Spleen (tissue), 11 donors: ENCODE measurements around the gene ZNF470. TPM values are rescaled to one million over a fixed set of nuclear protein-coding genes. Genes with fewer than 3 reads are reported as not detected.

Source experiments
- DNase-seq: peaks from one replicate; pipeline ENCODE4 v3.0.0-alpha.2; 2020
- H3K27ac ChIP-seq, 8 donors: fragments of 200-600 bp; sonication (generic) in 7 of 8; 1 replicate in 4 of 8; 2 replicates in 4 of 8; pipeline versions ENCODE4 v1.5.0 to v1.8.0; 2016 to 2021; ENCODE audit warnings: inconsistent platforms in 4 of 8, mild to moderate bottlenecking in 4 of 8, moderate library complexity in 1 of 8
- H3K27me3 ChIP-seq, 7 donors: fragments of 200-600 bp; sonication (generic) in 6 of 7; replicated peaks in 1 of 7; 1 replicate in 4 of 7; 2 replicates in 3 of 7; pipeline versions ENCODE4 v1.5.0 to v1.8.0; 2016 to 2021; ENCODE audit warnings: inconsistent platforms in 3 of 7, mild to moderate bottlenecking in 1 of 7
- H3K36me3 ChIP-seq, 6 donors: fragments of 200-600 bp; sonication (generic) in 5 of 6; 1 replicate in 4 of 6; 2 replicates in 2 of 6; pipeline versions ENCODE4 v1.5.0 to v1.8.0; 2016 to 2021; ENCODE audit warnings: inconsistent platforms in 2 of 6
- H3K4me1 ChIP-seq, 6 donors: fragments of 200-600 bp; sonication (generic) in 5 of 6; 1 replicate in 3 of 6; 2 replicates in 3 of 6; pipeline versions ENCODE4 v1.5.0 to v1.8.0; 2016 to 2021; ENCODE audit warnings: inconsistent platforms in 3 of 6
- H3K4me3 ChIP-seq, 8 donors: fragments of 200-600 bp; sonication (generic) in 7 of 8; 1 replicate in 4 of 8; 2 replicates in 4 of 8; pipeline versions ENCODE4 v1.5.0 to v1.8.0; 2016 to 2021; ENCODE audit warnings: inconsistent platforms in 4 of 8, mild to moderate bottlenecking in 4 of 8, moderate library complexity in 2 of 8
- H3K9me3 ChIP-seq, 8 donors: fragments of 200-600 bp; sonication (generic) in 7 of 8; 1 replicate in 4 of 8; 2 replicates in 4 of 8; pipeline versions ENCODE4 v1.5.0 to v1.8.0; 2016 to 2021; ENCODE audit warnings: inconsistent platforms in 4 of 8
- CTCF ChIP-seq, 11 experiments: fragments of 200-600 bp in 7 of 11; fragments of 450-650 bp in 4 of 11; sonication (generic) in 4 of 11; IDR thresholded peaks in 8 of 11; conservative IDR thresholded peaks in 3 of 11; 1 replicate in 7 of 11; 2 replicates in 4 of 11; pipeline versions ENCODE4 v1.4.0 to v1.8.0; 2016 to 2021; ENCODE audit warnings: antibody characterized with exemption in 11 of 11, inconsistent platforms in 4 of 11, mild to moderate bottlenecking in 1 of 11
- POLR2A ChIP-seq, 3 donors: fragments of 450-650 bp; IDR thresholded peaks; one replicate each; pipeline ENCODE4 v1.5.1; 2017; ENCODE audit warnings: antibody characterized with exemption in 3 of 3, mild to moderate bottlenecking in 1 of 3
- POLR2AphosphoS5 ChIP-seq, 3 donors: sonication (generic); formaldehyde crosslinking; IDR thresholded peaks; one replicate each; pipeline ENCODE4 v1.5.1; 2017; ENCODE audit warnings: antibody characterized with exemption in 3 of 3
- WGBS, 5 donors: extraction: QIAGEN DNeasy Blood & Tissue Kit in 3 of 5; methylation state at CpG; one replicate each; pipeline versions ENCODE4 v1.1.5 to v1.1.7; 2013 to 2018; 5-methylcytosine and 5-hydroxymethylcytosine counted together
- intact Hi-C: fragments of 100-400 bp; cut with DNase I; formaldehyde crosslinking; loops from one replicate; pipeline ENCODE4 v1.15.0; 2023; ENCODE audit warnings: low total_unique reads
- polyA plus RNA-seq, 3 donors: library from polyadenylated mRNA; stranded (reverse); fragments of 200-250 nt; gene quantifications; one replicate each; pipeline ENCODE4 v1.2.1, GENCODE V29; 2013
- total RNA-seq, 7 donors: library from RNA; depleted of rRNA in 3 of 7; stranded (reverse); fragments of >200 nt in 3 of 7; fragmentation: NEBNext Ultra II Directional in 4 of 7; extraction: Animal tissue kit (Norgen Biotek cat#: 25700) in 4 of 7; gene quantifications; one replicate each; pipeline versions ENCODE4 v1.1.0 to v1.2.1, GENCODE V29; 2016 to 2021
- donor health status: healthy with polysubstance abuse.
- donor health status: DM: no; HTN: no; CAD: no; lungs with moderate emphysema.
- donor health status: DM: no; HTN: no; CAD: no.
- donor health status: Bipolar disorder and iron deficiency.
- donor health status: healthy.
- donor health status: DM: no; HTN: no; CAD: no.
- donor health status: DM: yes; HTN: yes; CAD: no.

ZNF470 gene
- total and polyA plus RNA-seq, 10 donors: 2.5 to 6.1 (median 3.7) TPM

DNA sequence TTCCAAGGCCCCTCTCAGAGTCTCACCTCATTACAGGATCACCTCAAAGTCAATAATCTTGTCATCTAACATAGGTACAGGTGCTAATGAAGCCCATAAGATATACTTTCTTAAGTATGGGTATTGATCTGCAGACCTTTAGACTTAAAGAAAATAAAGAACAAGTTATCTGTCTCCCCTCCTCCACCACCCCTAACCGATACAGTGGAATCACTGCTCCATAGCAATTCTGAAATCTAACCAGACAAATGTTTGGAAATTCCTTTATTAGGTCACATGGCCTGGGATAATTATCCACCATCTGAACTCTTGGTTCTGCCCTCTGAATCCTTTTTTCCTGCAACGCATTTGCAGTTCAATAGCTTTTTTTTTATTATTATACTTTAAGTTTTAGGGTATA lies 4.5 kb upstream of the ZNF470 start:
- WGBS, 5 donors: 94 to 100% (median 95%) methylated on average over 2 of the region's 2 CpGs
- H3K27ac ChIP-seq: no peak overlapping the region
- intact Hi-C loops: no loop called here
- peaks cover 0 to 28% (median 2%) of the 10 kb centered on the region in 6 donors for H3K36me3 ChIP-seq
- no peak overlapping the region for H3K4me3 ChIP-seq
- peaks cover 0 to 11% (median 7%) of the 10 kb centered on the region in 6 donors for H3K4me1 ChIP-seq
- H3K27me3 ChIP-seq: no peaks in the 10 kb centered on the region
- no peak for DNase-seq
- no peak for TF ChIP-seq POLR2AphosphoS5 (IDR thresholded peaks at IDR 0.05)
- no peak for TF ChIP-seq CTCF (IDR thresholded peaks at IDR 0.05 in 8 of 11, conservative IDR thresholded peaks at IDR 0.05 in 3 of 11)
- no peak for TF ChIP-seq POLR2A (IDR thresholded peaks at IDR 0.05)
- peaks cover 37 to 93% (median 90%) of the 10 kb centered on the region in 8 donors for H3K9me3 ChIP-seq

- H3K27ac ChIP-seq: peak overlapping the region; percentile 70 to 90 (median 88)
- WGBS, 5 donors: 0 to 10% (median 2%) methylated on average over 20 to 23 of the region's 23 CpGs
- peaks cover 3 to 20% (median 10%) of the 10 kb centered on the region in 6 donors for H3K4me1 ChIP-seq
- DNase-seq: peak; percentile 84
- peaks cover 26 to 93% (median 89%) of the 10 kb centered on the region in 8 donors for H3K9me3 ChIP-seq
- peaks cover 7 to 65% (median 33%) of the 10 kb centered on the region in 6 donors for H3K36me3 ChIP-seq
- intact Hi-C loops: no loop called here
- no peak for TF ChIP-seq POLR2A (IDR thresholded peaks at IDR 0.05)
- no peak for TF ChIP-seq POLR2AphosphoS5 (IDR thresholded peaks at IDR 0.05)
- TF ChIP-seq CTCF (IDR thresholded peaks at IDR 0.05 in 8 of 11, conservative IDR thresholded peaks at IDR 0.05 in 3 of 11): no peak
- H3K27me3 ChIP-seq: no peaks in the 10 kb centered on the region
- peak overlapping the region; percentile 65 to 97 (median 89) for H3K4me3 ChIP-seq
These were observed 379 bp upstream of the ZNF470 start for GRCh38 chr19:56566904-56567273.

DNA sequence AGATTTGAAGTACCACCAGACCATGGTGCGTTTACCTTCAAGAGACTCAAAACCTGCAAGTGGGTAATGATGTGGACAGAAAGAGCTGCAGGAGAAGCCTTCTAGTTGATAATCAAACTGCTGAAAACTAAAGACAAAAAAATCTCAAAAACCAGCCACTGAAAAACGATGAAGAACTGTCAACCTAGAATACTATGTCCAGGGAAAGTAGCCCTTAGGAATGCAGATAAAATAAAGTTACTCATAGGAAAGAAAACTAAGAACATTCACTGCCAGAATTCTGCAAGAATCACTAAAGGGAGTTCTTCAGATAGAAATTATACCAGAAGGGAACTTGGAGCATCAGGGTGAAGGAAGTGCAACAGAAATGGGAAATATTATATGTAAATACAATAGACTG lies 5.3 kb downstream of the ZNF470 start:
- no peak overlapping the region for H3K4me3 ChIP-seq
- H3K9me3 ChIP-seq: peaks cover 57 to 100% (median 99%) of the 10 kb centered on the region in 8 donors
- no peak overlapping the region for H3K27ac ChIP-seq
- DNase-seq: no peak
- peaks cover 0 to 11% (median 6%) of the 10 kb centered on the region in 6 donors for H3K4me1 ChIP-seq
- 47 to 78% (median 48%) methylated on average over 2 of the region's 2 CpGs for WGBS, 5 donors
- no peaks in the 10 kb centered on the region for H3K27me3 ChIP-seq
- H3K36me3 ChIP-seq: peaks cover 30 to 92% (median 80%) of the 10 kb centered on the region in 6 donors
- intact Hi-C loops: no loop called here
- TF ChIP-seq CTCF (IDR thresholded peaks at IDR 0.05 in 8 of 11, conservative IDR thresholded peaks at IDR 0.05 in 3 of 11) (no peak), POLR2AphosphoS5 (IDR thresholded peaks at IDR 0.05) (no peak), POLR2A (IDR thresholded peaks at IDR 0.05) (no peak)

- Histone ChIP-seq H3K27ac (no peak overlapping the region), H3K4me1 (no peaks in the 10 kb centered on the region), H3K4me3 (no peak overlapping the region), H3K36me3 (peaks cover 30 to 94% (median 78%) of the 10 kb centered on the region in 6 donors), H3K9me3 (peaks cover 69 to 100% (median 100%) of the 10 kb centered on the region in 8 donors), H3K27me3 (no peaks in the 10 kb centered on the region)
- 92 to 98% (median 97%) methylated on average over 3 of the region's 3 CpGs for WGBS, 5 donors
- no peak for DNase-seq
- intact Hi-C loops: no loop called here
- TF ChIP-seq CTCF (IDR thresholded peaks at IDR 0.05 in 8 of 11, conservative IDR thresholded peaks at IDR 0.05 in 3 of 11): no peak
- no peak for TF ChIP-seq POLR2AphosphoS5 (IDR thresholded peaks at IDR 0.05)
- TF ChIP-seq POLR2A (IDR thresholded peaks at IDR 0.05): no peak
These were observed 6.6 kb downstream of the ZNF470 start for GRCh38 chr19:56573914-56574313.
